Adrenal gland (tissue), 5 donors: Measurements from ENCODE around the gene ABCG2.

Experiments used
- POLR2A ChIP-seq, 2 donors: fragments of 450-650 bp; IDR thresholded peaks; one replicate each; pipeline ENCODE4 v1.6.1; 2017; ENCODE audit warnings: antibody characterized with exemption in 2 of 2, mild to moderate bottlenecking in 2 of 2, moderate library complexity in 1 of 2
- TF ChIP-seq, protein P1 (sequence below), 6 experiments: fragments of 450-650 bp in 4 of 6; fragments of 200-600 bp in 2 of 6; sonication (generic) in 1 of 6; IDR thresholded peaks; 1 replicate in 5 of 6; 2 replicates in 1 of 6; pipeline versions ENCODE4 v1.5.1 to v1.8.0; 2016 to 2021; ENCODE audit warnings: antibody characterized with exemption in 6 of 6, mild to moderate bottlenecking in 2 of 6, moderate library complexity in 1 of 6
- donor health status: DM: no; HTN: no; CAD: no.

DNA sequence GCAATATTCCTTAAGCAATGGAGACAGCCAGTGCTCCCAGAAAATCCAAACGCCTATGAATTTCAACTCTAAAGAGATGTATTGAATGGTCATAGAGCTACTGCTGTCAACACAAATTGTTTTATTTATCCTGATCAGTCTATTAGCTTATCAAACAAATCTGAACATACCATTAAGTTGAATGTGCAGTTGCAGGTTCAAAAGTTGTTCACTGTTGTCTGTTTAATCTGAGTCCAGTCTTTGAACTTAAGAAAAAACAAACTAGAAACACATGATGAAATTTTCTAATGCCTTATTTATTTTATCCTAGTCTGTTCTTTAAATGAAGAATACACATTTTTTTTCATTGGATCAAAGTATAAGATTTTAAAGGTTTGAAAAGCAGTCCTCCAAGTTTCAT is 77.8 kb downstream of the ABCG2 start:
- TF ChIP-seq, protein P1, sequence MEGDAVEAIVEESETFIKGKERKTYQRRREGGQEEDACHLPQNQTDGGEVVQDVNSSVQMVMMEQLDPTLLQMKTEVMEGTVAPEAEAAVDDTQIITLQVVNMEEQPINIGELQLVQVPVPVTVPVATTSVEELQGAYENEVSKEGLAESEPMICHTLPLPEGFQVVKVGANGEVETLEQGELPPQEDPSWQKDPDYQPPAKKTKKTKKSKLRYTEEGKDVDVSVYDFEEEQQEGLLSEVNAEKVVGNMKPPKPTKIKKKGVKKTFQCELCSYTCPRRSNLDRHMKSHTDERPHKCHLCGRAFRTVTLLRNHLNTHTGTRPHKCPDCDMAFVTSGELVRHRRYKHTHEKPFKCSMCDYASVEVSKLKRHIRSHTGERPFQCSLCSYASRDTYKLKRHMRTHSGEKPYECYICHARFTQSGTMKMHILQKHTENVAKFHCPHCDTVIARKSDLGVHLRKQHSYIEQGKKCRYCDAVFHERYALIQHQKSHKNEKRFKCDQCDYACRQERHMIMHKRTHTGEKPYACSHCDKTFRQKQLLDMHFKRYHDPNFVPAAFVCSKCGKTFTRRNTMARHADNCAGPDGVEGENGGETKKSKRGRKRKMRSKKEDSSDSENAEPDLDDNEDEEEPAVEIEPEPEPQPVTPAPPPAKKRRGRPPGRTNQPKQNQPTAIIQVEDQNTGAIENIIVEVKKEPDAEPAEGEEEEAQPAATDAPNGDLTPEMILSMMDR (IDR thresholded peaks at IDR 0.05) = no peak
- TF ChIP-seq POLR2A (IDR thresholded peaks at IDR 0.05) = no peak
